Measurements from ENCODE around the gene EPHB1.

GRCh38 chr3:135260025-135260424 lies 465.0 kb downstream of the EPHB1 start:
- TF ChIP-seq, protein P1, sequence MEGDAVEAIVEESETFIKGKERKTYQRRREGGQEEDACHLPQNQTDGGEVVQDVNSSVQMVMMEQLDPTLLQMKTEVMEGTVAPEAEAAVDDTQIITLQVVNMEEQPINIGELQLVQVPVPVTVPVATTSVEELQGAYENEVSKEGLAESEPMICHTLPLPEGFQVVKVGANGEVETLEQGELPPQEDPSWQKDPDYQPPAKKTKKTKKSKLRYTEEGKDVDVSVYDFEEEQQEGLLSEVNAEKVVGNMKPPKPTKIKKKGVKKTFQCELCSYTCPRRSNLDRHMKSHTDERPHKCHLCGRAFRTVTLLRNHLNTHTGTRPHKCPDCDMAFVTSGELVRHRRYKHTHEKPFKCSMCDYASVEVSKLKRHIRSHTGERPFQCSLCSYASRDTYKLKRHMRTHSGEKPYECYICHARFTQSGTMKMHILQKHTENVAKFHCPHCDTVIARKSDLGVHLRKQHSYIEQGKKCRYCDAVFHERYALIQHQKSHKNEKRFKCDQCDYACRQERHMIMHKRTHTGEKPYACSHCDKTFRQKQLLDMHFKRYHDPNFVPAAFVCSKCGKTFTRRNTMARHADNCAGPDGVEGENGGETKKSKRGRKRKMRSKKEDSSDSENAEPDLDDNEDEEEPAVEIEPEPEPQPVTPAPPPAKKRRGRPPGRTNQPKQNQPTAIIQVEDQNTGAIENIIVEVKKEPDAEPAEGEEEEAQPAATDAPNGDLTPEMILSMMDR (IDR thresholded peaks at IDR 0.05; ENCODE audit: insufficient read depth, low read length), result no peak
- TF ChIP-seq REST (IDR thresholded peaks at IDR 0.05; ENCODE audit: insufficient replicate concordance, low read depth) (no peak), POLR2AphosphoS5 (IDR thresholded peaks at IDR 0.05; ENCODE audit: low read depth) (no peak), GABPA (IDR thresholded peaks at IDR 0.05; ENCODE audit: low read depth) (no peak), SPI1 (IDR thresholded peaks at IDR 0.05; ENCODE audit: borderline replicate concordance, low read depth) (no peak)
